ENCODE data around the gene CDH4. TPM values are rescaled to one million over a fixed set of nuclear protein-coding genes. Genes with fewer than 3 reads are reported as not detected.

Gene CDH4
- total RNA-seq, 1 donor from 2014 or later: 3.2 TPM

- Mint-ChIP-seq H3K4me3 (ENCODE audit: unreplicated experiment) (no peak overlapping the region), H3K4me1 (ENCODE audit: low read depth, unreplicated experiment) (peaks cover 16% of the 10 kb centered on the region), H3K9me3 (ENCODE audit: unreplicated experiment) (peaks cover 4% of the 10 kb centered on the region), H3K27me3 (ENCODE audit: low read depth, unreplicated experiment) (peaks cover 13% of the 10 kb centered on the region), H3K36me3 (ENCODE audit: low read depth, unreplicated experiment) (peaks cover 6% of the 10 kb centered on the region), H3K27ac (ENCODE audit: unreplicated experiment) (no peak overlapping the region)
- Histone ChIP-seq H3K9ac (ENCODE audit: low read length) (no peak overlapping the region), H3K4me2 (ENCODE audit: low read length) (peak overlapping the region; percentile 77), H3K79me2 (ENCODE audit: insufficient read depth, low read length) (peaks cover 8% of the 10 kb centered on the region), H3K4me1 (ENCODE audit: insufficient read depth, low read length) (peaks cover 27% of the 10 kb centered on the region), H3K9me3 (ENCODE audit: insufficient read depth, low read depth, low read length) (no peaks in the 10 kb centered on the region), H2AFZ (ENCODE audit: low read depth, low read length) (no peak overlapping the region), H3K4me3 (ENCODE audit: insufficient read depth, low read depth, low read length) (no peak overlapping the region), H3K27me3 (ENCODE audit: insufficient read depth, low read length) (no peaks in the 10 kb centered on the region), H3K27ac (ENCODE audit: low read depth, low read length) (no peak overlapping the region), H4K20me1 (ENCODE audit: insufficient read depth, low read length) (peaks cover 14% of the 10 kb centered on the region), H3K36me3 (ENCODE audit: insufficient read depth, low read length) (no peaks in the 10 kb centered on the region)
- FAIRE-seq (no peak), DNase-seq (ENCODE audit: low read depth) (no peak)
- TF ChIP-seq, protein P1, sequence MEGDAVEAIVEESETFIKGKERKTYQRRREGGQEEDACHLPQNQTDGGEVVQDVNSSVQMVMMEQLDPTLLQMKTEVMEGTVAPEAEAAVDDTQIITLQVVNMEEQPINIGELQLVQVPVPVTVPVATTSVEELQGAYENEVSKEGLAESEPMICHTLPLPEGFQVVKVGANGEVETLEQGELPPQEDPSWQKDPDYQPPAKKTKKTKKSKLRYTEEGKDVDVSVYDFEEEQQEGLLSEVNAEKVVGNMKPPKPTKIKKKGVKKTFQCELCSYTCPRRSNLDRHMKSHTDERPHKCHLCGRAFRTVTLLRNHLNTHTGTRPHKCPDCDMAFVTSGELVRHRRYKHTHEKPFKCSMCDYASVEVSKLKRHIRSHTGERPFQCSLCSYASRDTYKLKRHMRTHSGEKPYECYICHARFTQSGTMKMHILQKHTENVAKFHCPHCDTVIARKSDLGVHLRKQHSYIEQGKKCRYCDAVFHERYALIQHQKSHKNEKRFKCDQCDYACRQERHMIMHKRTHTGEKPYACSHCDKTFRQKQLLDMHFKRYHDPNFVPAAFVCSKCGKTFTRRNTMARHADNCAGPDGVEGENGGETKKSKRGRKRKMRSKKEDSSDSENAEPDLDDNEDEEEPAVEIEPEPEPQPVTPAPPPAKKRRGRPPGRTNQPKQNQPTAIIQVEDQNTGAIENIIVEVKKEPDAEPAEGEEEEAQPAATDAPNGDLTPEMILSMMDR (IDR thresholded peaks at IDR 0.05; ENCODE audit: insufficient read depth, low read depth, low read length): no peak
- no peak for TF ChIP-seq EZH2 (IDR thresholded peaks at IDR 0.05; ENCODE audit: insufficient read depth, low read length)
Observed at GRCh38 chr20:61297491-61297890, 45.4 kb downstream of the CDH4 start.

GRCh38 chr20:61297986-61298385 is 45.9 kb downstream of the CDH4 start:
- H3K4me3 Mint-ChIP-seq (ENCODE audit: unreplicated experiment): no peak overlapping the region
- H3K36me3 Mint-ChIP-seq (ENCODE audit: low read depth, unreplicated experiment): peaks cover 6% of the 10 kb centered on the region
- peaks cover 4% of the 10 kb centered on the region for H3K9me3 Mint-ChIP-seq (ENCODE audit: unreplicated experiment)
- FAIRE-seq (no peak), DNase-seq (ENCODE audit: low read depth) (peak; percentile 94)
- Histone ChIP-seq H3K27me3 (ENCODE audit: insufficient read depth, low read length) (no peaks in the 10 kb centered on the region), H3K79me2 (ENCODE audit: insufficient read depth, low read length) (peaks cover 8% of the 10 kb centered on the region), H4K20me1 (ENCODE audit: insufficient read depth, low read length) (peaks cover 19% of the 10 kb centered on the region), H3K9ac (ENCODE audit: low read length) (peak overlapping the region; percentile 44), H3K4me2 (ENCODE audit: low read length) (peak overlapping the region; percentile 77), H3K4me3 (ENCODE audit: insufficient read depth, low read depth, low read length) (no peak overlapping the region), H2AFZ (ENCODE audit: low read depth, low read length) (no peak overlapping the region), H3K36me3 (ENCODE audit: insufficient read depth, low read length) (no peaks in the 10 kb centered on the region), H3K4me1 (ENCODE audit: insufficient read depth, low read length) (peaks cover 27% of the 10 kb centered on the region), H3K27ac (ENCODE audit: low read depth, low read length) (peak overlapping the region; percentile 5), H3K9me3 (ENCODE audit: insufficient read depth, low read depth, low read length) (no peaks in the 10 kb centered on the region)
- H3K27me3 Mint-ChIP-seq (ENCODE audit: low read depth, unreplicated experiment): peaks cover 15% of the 10 kb centered on the region
- H3K4me1 Mint-ChIP-seq (ENCODE audit: low read depth, unreplicated experiment): peaks cover 16% of the 10 kb centered on the region
- no peak overlapping the region for H3K27ac Mint-ChIP-seq (ENCODE audit: unreplicated experiment)
- TF ChIP-seq, protein P1 (IDR thresholded peaks at IDR 0.05; ENCODE audit: insufficient read depth, low read depth, low read length): no peak
- TF ChIP-seq EZH2 (IDR thresholded peaks at IDR 0.05; ENCODE audit: insufficient read depth, low read length): no peak

DNA sequence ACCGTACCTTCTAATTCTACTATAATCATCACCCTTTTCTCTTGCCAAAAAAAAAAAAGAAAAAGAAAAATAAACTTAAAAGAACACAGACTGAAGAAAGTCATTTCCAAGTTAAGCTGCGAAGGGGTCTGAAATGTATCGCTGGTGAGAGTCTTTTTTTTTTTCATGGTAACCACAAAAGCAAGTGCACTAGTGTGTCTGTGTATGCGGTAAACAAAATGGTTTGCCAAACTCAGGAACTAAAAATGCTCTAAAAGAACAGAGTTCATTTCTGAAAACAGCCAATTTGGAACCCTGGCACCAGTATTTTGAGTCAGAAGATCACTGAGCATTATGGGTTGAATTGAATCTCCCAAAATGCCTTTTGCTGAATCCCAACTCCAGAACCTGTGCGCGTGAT is 46.6 kb downstream of the CDH4 start:
- H3K27me3 ChIP-seq (ENCODE audit: insufficient read depth, low read length): no peaks in the 10 kb centered on the region
- peaks cover 16% of the 10 kb centered on the region for H3K4me1 Mint-ChIP-seq (ENCODE audit: low read depth, unreplicated experiment)
- TF ChIP-seq EZH2 (IDR thresholded peaks at IDR 0.05; ENCODE audit: insufficient read depth, low read length): no peak
- TF ChIP-seq, protein P1 (IDR thresholded peaks at IDR 0.05; ENCODE audit: insufficient read depth, low read depth, low read length): no peak
- peaks cover 11% of the 10 kb centered on the region for H3K27me3 Mint-ChIP-seq (ENCODE audit: low read depth, unreplicated experiment)
- peaks cover 4% of the 10 kb centered on the region for H3K9me3 Mint-ChIP-seq (ENCODE audit: unreplicated experiment)
- H3K36me3 Mint-ChIP-seq (ENCODE audit: low read depth, unreplicated experiment): peaks cover 6% of the 10 kb centered on the region
- DNase-seq (ENCODE audit: low read depth) (peak; percentile 26), FAIRE-seq (no peak)
- H3K79me2 ChIP-seq (ENCODE audit: insufficient read depth, low read length): peaks cover 8% of the 10 kb centered on the region
- no peak overlapping the region for H3K4me3 ChIP-seq (ENCODE audit: insufficient read depth, low read depth, low read length)
- H3K4me3 Mint-ChIP-seq (ENCODE audit: unreplicated experiment): no peak overlapping the region
- H2AFZ ChIP-seq (ENCODE audit: low read depth, low read length): no peak overlapping the region
- no peak overlapping the region for H3K27ac ChIP-seq (ENCODE audit: low read depth, low read length)
- H3K36me3 ChIP-seq (ENCODE audit: insufficient read depth, low read length): no peaks in the 10 kb centered on the region
- peaks cover 24% of the 10 kb centered on the region for H4K20me1 ChIP-seq (ENCODE audit: insufficient read depth, low read length)
- peak overlapping the region; percentile 77 for H3K4me2 ChIP-seq (ENCODE audit: low read length)
- peaks cover 27% of the 10 kb centered on the region for H3K4me1 ChIP-seq (ENCODE audit: insufficient read depth, low read length)
- no peaks in the 10 kb centered on the region for H3K9me3 ChIP-seq (ENCODE audit: insufficient read depth, low read depth, low read length)
- H3K27ac Mint-ChIP-seq (ENCODE audit: unreplicated experiment): no peak overlapping the region
- H3K9ac ChIP-seq (ENCODE audit: low read length): no peak overlapping the region

Data from astrocyte (in vitro differentiated cells and primary cell).